ENCODE data around the gene PRKCZ. TPM values are rescaled to one million over a fixed set of nuclear protein-coding genes. Genes with fewer than 3 reads are reported as not detected.

Gene PRKCZ
- total and polyA plus RNA-seq, 2 of the 4 experiments (the other 2 are of a cell fraction): 2.0 to 3.5 TPM

GRCh38 chr1:2189459-2190425, 139.5 kb downstream of the PRKCZ start:
- Histone ChIP-seq H3K27me3 (ENCODE audit: control insufficient read depth, insufficient read depth, low read length) (no peaks in the 10 kb centered on the region), H3K9me3 (ENCODE audit: control insufficient read depth, insufficient read depth, low read length) (no peaks in the 10 kb centered on the region), H3K4me2 (ENCODE audit: low read depth, low read length) (peak overlapping the region; percentile 83), H2BK120ac (ENCODE audit: low read depth, low read length) (peak overlapping the region; percentile 38), H4K8ac (ENCODE audit: low read depth in 2 of 2, low read length in 2 of 2) (peak overlapping the region; percentile 58 to 90; a peak in 3 of 4 replicates), H4K20me1 (ENCODE audit: insufficient read depth, low read length) (0 out of 2 replicates have a peak, but pooled peaks cover 12% of the 10 kb centered on the region), H2BK15ac (ENCODE audit: low read depth, low read length) (no peak overlapping the region), H3K79me1 (ENCODE audit: low read depth in 1 of 2, low read length in 2 of 2) (peaks cover 9 to 50% of the 10 kb centered on the region in 2 experiments), H3K9ac (ENCODE audit: low read depth, low read length) (peak overlapping the region; percentile 71), H3K4me1 (ENCODE audit: control insufficient read depth, insufficient read depth, low read length) (peaks cover 34% of the 10 kb centered on the region), H3K4ac (ENCODE audit: low read depth, low read length) (peak overlapping the region; percentile 88), H3K14ac (replicated peaks; ENCODE audit: low read depth, low read length) (peak overlapping the region; percentile 92), H3K23ac (ENCODE audit: low read depth, low read length) (peak overlapping the region; percentile 81; the same call in 1 of the 2 replicates), H4K5ac (ENCODE audit: low read depth, low read length) (peak overlapping the region; percentile 38), H3K4me3 (ENCODE audit: insufficient read depth, low read depth, low read length) (peak overlapping the region; percentile 42), H3K56ac (ENCODE audit: extremely low read depth, insufficient read depth, low read length) (peak overlapping the region; percentile 55; the same call in 1 of the 2 replicates), H2BK5ac (ENCODE audit: low read depth, low read length, poor library complexity, severe bottlenecking) (peak overlapping the region; percentile 92), H3K27ac (ENCODE audit: insufficient read depth, low read length) (peak overlapping the region; percentile 89), H2BK20ac (ENCODE audit: low read depth, low read length) (no peak overlapping the region), H3K36me3 (ENCODE audit: control insufficient read depth, insufficient read depth, low read length) (peaks cover 4% of the 10 kb centered on the region; the same call in 1 of the 2 replicates), H3K18ac (ENCODE audit: low read depth, low read length) (peak overlapping the region; percentile 25; the same call in 1 of the 2 replicates), H3K9me1 (ENCODE audit: insufficient read depth, low read length) (0 out of 2 replicates have a peak, but pooled peaks cover 2% of the 10 kb centered on the region), H4K91ac (ENCODE audit: insufficient read depth, low read depth, low read length) (peak overlapping the region; percentile 62), H2AK5ac (ENCODE audit: low read depth, low read length) (peak overlapping the region; percentile 96), H2AFZ (replicated peaks; ENCODE audit: low read length, poor library complexity) (peak overlapping the region; percentile 98), H2AK9ac (replicated peaks; ENCODE audit: low read depth, low read length, poor library complexity) (peak overlapping the region; percentile 94)
- intact Hi-C loops (cut with micrococcal nuclease) (no loop called here), in situ Hi-C loops (cut with MboI; ENCODE audit: low sequenced_read_pairs) (loop anchor here (5.0 to 25.0 kb wide), 2 partner anchors 183 to 348 kb away; partner anchors contain the start of genes HES5 and PANK4), dilution Hi-C loops (cut with HindIII; ENCODE audit: low sequenced_read_pairs, unreplicated experiment) (no loop called here)
- peak; percentile 93 for ATAC-seq (ENCODE audit: low read depth)
- 11% methylated on average over 50 of the region's 65 CpGs; no CpG with 5 or more reads in 1 of the 2 experiments for WGBS, 2 experiments (ENCODE audit: extremely low coverage in 2 of 2, insufficient read length in 1 of 2)
- BruUV-seq (replicated peaks): no TSS peak
- TF ChIP-seq USF2 (IDR thresholded peaks at IDR 0.05; ENCODE audit: low read depth, low read length): peak; percentile 11; the same call in 1 of the 2 replicates
- no peak for TF ChIP-seq RAD21 (IDR thresholded peaks at IDR 0.05; ENCODE audit: low read length)
- TF ChIP-seq MAZ (IDR thresholded peaks at IDR 0.05; ENCODE audit: borderline replicate concordance, low read depth, low read length): peak; percentile 84
- TF ChIP-seq BHLHE40 (IDR thresholded peaks at IDR 0.05; ENCODE audit: low read depth, low read length): peak; percentile 28; the same call in 1 of the 2 replicates
- TF ChIP-seq SMC3 (IDR thresholded peaks at IDR 0.05; ENCODE audit: low read depth, low read length): no peak
- TF ChIP-seq CHD1 (IDR thresholded peaks at IDR 0.05; ENCODE audit: low read depth, low read length): no peak
- no peak for TF ChIP-seq NFE2L2 (IDR thresholded peaks at IDR 0.05; ENCODE audit: low read depth, low read length)
- no peak for TF ChIP-seq ELK1 (IDR thresholded peaks at IDR 0.05; ENCODE audit: borderline replicate concordance, low read depth, low read length)
- TF ChIP-seq RFX5 (IDR thresholded peaks at IDR 0.05; ENCODE audit: low read depth, low read length): no peak
- TF ChIP-seq MXI1 (IDR thresholded peaks at IDR 0.05; ENCODE audit: borderline replicate concordance, low read depth, low read length): no peak; the same call in 1 of the 2 replicates
- TF ChIP-seq CEBPB (IDR thresholded peaks at IDR 0.05; ENCODE audit: low read depth, low read length): peak; percentile 77
- TF ChIP-seq POLR2A (IDR thresholded peaks at IDR 0.05; ENCODE audit: low read depth, low read length): peak; percentile 63
- POLR2A ChIA-PET (ENCODE audit: unreplicated experiment): interaction anchor here (0.6 kb wide), 1 partner anchor 15 kb away, joined by 3 read pairs; no protein-coding TSS in a partner anchor
- CTCF ChIA-PET: interaction anchor here (0.9 to 2.1 kb wide), 4 partner anchors 15 to 192 kb away, joined by 3 to 6 read pairs (median 4); no protein-coding TSS in a partner anchor
- DNase-seq: peak; percentile 96
